Measurements from ENCODE around the gene CEP112. TPM values are rescaled to one million over a fixed set of nuclear protein-coding genes. Genes with fewer than 3 reads are reported as not detected.
A peak's percentile ranks its signal among the peaks of the same experiment; 100 is the strongest.

The CEP112 gene
- total and polyA plus RNA-seq, 2 experiments from 2014 or later = 4.0 to 4.3 TPM

DNA sequence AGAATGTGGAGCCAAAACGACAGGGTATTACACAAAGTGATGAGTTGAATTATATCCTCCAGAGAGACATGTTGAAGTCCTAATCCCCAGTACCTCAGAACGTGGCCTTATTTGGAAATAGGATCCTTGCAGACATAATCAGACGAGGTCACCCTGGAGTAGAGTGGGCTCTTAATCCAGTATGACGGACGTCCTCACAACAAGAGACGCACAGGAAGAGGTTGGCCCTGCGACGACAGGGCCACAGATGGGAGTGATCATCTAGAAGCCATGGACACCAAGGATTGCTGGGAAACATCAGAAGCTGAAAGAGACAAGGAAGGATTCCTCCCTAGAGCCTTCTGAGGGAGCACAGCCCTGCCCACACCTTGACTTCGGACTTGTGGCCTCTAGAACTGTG is 488.0 kb downstream of the CEP112 start (continued):
- no peak for TF ChIP-seq EZH2phosphoT487 (IDR thresholded peaks at IDR 0.05; ENCODE audit: unreplicated experiment)
- TF ChIP-seq STAT1 (IDR thresholded peaks at IDR 0.05; ENCODE audit: unreplicated experiment) = no peak

DNA sequence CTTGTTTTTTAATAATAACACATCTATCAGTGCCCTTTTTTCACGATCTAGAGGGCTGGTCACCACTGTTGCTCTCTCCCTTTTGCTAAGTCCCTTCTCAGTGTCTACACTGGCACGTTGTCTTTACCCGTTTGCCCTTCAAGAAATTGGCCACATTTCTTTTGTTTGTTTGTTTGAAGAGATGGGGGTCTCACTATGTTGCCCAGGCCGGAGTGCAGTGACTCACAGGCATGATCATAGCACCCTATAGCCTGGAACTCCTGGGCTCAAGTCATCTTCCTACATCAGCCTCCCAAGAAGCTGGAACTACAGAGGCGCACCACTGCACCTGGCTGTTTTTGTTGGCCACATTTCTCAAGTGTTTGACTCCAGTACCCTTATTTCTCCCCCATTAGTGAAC is 492.5 kb downstream of the CEP112 start:
- Histone ChIP-seq H3K4me1 (ENCODE audit: insufficient read depth) (peaks cover 42% of the 10 kb centered on the region), H3K4me2 (peak overlapping the region; percentile 48; the same call in 1 of the 2 replicates), H3K79me2 (replicated peaks; ENCODE audit: insufficient read depth) (no peaks in the 10 kb centered on the region), H2AFZ (no peak overlapping the region), H3F3A (replicated peaks; ENCODE audit: low read depth) (no peaks in the 10 kb centered on the region), H3K9me2 (ENCODE audit: insufficient read depth) (peaks cover 3% of the 10 kb centered on the region; the same call in 1 of the 2 replicates), H3K27ac (ENCODE audit: low read depth) (no peak overlapping the region), H3K4me3 (no peak overlapping the region), H4K20me1 (replicated peaks; ENCODE audit: insufficient read depth) (no peaks in the 10 kb centered on the region), H3K36me3 (ENCODE audit: insufficient read depth) (no peaks in the 10 kb centered on the region), H3K27me3 (ENCODE audit: insufficient read depth) (no peaks in the 10 kb centered on the region)
- Mint-ChIP-seq H3K4me3 (no peak overlapping the region), H3K27me3 (ENCODE audit: insufficient read depth, low read depth, poor library complexity) (no peaks in the 10 kb centered on the region), H3K36me3 (ENCODE audit: low read depth) (no peaks in the 10 kb centered on the region), H3K4me1 (peaks cover 42% of the 10 kb centered on the region), H3K9me3 (no peaks in the 10 kb centered on the region; the same call in 2 of the 3 replicates), H3K27ac (no peak overlapping the region)
- TF ChIP-seq, protein P1, sequence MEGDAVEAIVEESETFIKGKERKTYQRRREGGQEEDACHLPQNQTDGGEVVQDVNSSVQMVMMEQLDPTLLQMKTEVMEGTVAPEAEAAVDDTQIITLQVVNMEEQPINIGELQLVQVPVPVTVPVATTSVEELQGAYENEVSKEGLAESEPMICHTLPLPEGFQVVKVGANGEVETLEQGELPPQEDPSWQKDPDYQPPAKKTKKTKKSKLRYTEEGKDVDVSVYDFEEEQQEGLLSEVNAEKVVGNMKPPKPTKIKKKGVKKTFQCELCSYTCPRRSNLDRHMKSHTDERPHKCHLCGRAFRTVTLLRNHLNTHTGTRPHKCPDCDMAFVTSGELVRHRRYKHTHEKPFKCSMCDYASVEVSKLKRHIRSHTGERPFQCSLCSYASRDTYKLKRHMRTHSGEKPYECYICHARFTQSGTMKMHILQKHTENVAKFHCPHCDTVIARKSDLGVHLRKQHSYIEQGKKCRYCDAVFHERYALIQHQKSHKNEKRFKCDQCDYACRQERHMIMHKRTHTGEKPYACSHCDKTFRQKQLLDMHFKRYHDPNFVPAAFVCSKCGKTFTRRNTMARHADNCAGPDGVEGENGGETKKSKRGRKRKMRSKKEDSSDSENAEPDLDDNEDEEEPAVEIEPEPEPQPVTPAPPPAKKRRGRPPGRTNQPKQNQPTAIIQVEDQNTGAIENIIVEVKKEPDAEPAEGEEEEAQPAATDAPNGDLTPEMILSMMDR (conservative IDR thresholded peaks at IDR 0.05; ENCODE audit: low read depth in 2 of 2) = no peak
- TF ChIP-seq EZH2 (IDR thresholded peaks at IDR 0.05; ENCODE audit: low read depth, unreplicated experiment) = no peak
- TF ChIP-seq, protein P2, sequence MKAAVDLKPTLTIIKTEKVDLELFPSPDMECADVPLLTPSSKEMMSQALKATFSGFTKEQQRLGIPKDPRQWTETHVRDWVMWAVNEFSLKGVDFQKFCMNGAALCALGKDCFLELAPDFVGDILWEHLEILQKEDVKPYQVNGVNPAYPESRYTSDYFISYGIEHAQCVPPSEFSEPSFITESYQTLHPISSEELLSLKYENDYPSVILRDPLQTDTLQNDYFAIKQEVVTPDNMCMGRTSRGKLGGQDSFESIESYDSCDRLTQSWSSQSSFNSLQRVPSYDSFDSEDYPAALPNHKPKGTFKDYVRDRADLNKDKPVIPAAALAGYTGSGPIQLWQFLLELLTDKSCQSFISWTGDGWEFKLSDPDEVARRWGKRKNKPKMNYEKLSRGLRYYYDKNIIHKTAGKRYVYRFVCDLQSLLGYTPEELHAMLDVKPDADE (IDR thresholded peaks at IDR 0.05) = no peak
- TF ChIP-seq, protein P3, sequence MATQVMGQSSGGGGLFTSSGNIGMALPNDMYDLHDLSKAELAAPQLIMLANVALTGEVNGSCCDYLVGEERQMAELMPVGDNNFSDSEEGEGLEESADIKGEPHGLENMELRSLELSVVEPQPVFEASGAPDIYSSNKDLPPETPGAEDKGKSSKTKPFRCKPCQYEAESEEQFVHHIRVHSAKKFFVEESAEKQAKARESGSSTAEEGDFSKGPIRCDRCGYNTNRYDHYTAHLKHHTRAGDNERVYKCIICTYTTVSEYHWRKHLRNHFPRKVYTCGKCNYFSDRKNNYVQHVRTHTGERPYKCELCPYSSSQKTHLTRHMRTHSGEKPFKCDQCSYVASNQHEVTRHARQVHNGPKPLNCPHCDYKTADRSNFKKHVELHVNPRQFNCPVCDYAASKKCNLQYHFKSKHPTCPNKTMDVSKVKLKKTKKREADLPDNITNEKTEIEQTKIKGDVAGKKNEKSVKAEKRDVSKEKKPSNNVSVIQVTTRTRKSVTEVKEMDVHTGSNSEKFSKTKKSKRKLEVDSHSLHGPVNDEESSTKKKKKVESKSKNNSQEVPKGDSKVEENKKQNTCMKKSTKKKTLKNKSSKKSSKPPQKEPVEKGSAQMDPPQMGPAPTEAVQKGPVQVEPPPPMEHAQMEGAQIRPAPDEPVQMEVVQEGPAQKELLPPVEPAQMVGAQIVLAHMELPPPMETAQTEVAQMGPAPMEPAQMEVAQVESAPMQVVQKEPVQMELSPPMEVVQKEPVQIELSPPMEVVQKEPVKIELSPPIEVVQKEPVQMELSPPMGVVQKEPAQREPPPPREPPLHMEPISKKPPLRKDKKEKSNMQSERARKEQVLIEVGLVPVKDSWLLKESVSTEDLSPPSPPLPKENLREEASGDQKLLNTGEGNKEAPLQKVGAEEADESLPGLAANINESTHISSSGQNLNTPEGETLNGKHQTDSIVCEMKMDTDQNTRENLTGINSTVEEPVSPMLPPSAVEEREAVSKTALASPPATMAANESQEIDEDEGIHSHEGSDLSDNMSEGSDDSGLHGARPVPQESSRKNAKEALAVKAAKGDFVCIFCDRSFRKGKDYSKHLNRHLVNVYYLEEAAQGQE (IDR thresholded peaks at IDR 0.05; ENCODE audit: unreplicated experiment) = no peak
- TF ChIP-seq, protein P4, sequence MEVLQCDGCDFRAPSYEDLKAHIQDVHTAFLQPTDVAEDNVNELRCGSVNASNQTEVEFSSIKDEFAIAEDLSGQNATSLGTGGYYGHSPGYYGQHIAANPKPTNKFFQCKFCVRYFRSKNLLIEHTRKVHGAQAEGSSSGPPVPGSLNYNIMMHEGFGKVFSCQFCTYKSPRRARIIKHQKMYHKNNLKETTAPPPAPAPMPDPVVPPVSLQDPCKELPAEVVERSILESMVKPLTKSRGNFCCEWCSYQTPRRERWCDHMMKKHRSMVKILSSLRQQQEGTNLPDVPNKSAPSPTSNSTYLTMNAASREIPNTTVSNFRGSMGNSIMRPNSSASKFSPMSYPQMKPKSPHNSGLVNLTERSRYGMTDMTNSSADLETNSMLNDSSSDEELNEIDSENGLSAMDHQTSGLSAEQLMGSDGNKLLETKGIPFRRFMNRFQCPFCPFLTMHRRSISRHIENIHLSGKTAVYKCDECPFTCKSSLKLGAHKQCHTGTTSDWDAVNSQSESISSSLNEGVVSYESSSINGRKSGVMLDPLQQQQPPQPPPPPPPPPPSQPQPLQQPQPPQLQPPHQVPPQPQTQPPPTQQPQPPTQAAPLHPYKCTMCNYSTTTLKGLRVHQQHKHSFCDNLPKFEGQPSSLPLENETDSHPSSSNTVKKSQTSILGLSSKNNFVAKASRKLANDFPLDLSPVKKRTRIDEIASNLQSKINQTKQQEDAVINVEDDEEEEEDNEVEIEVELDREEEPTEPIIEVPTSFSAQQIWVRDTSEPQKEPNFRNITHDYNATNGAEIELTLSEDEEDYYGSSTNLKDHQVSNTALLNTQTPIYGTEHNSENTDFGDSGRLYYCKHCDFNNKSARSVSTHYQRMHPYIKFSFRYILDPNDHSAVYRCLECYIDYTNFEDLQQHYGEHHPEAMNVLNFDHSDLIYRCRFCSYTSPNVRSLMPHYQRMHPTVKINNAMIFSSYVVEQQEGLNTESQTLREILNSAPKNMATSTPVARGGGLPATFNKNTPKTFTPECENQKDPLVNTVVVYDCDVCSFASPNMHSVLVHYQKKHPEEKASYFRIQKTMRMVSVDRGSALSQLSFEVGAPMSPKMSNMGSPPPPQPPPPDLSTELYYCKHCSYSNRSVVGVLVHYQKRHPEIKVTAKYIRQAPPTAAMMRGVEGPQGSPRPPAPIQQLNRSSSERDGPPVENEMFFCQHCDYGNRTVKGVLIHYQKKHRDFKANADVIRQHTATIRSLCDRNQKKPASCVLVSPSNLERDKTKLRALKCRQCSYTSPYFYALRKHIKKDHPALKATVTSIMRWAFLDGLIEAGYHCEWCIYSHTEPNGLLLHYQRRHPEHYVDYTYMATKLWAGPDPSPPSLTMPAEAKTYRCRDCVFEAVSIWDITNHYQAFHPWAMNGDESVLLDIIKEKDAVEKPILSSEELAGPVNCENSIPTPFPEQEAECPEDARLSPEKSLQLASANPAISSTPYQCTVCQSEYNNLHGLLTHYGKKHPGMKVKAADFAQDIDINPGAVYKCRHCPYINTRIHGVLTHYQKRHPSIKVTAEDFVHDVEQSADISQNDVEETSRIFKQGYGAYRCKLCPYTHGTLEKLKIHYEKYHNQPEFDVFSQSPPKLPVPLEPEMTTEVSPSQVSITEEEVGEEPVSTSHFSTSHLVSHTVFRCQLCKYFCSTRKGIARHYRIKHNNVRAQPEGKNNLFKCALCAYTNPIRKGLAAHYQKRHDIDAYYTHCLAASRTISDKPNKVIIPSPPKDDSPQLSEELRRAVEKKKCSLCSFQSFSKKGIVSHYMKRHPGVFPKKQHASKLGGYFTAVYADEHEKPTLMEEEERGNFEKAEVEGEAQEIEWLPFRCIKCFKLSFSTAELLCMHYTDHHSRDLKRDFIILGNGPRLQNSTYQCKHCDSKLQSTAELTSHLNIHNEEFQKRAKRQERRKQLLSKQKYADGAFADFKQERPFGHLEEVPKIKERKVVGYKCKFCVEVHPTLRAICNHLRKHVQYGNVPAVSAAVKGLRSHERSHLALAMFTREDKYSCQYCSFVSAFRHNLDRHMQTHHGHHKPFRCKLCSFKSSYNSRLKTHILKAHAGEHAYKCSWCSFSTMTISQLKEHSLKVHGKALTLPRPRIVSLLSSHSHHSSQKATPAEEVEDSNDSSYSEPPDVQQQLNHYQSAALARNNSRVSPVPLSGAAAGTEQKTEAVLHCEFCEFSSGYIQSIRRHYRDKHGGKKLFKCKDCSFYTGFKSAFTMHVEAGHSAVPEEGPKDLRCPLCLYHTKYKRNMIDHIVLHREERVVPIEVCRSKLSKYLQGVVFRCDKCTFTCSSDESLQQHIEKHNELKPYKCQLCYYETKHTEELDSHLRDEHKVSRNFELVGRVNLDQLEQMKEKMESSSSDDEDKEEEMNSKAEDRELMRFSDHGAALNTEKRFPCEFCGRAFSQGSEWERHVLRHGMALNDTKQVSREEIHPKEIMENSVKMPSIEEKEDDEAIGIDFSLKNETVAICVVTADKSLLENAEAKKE (CRISPR knock-in tag; IDR thresholded peaks at IDR 0.05) = no peak
- TF ChIP-seq STAT1 (IDR thresholded peaks at IDR 0.05; ENCODE audit: unreplicated experiment) = no peak
- TF ChIP-seq ZNF331 (CRISPR knock-in tag; IDR thresholded peaks at IDR 0.05; ENCODE audit: low read depth) = no peak
- no peak for TF ChIP-seq EZH2phosphoT487 (IDR thresholded peaks at IDR 0.05; ENCODE audit: unreplicated experiment)
- no peak for TF ChIP-seq NANOG (IDR thresholded peaks at IDR 0.05; ENCODE audit: borderline replicate concordance)
- TF ChIP-seq POLR2AphosphoS5 (IDR thresholded peaks at IDR 0.05; ENCODE audit: low read depth) = no peak
- DNase-seq (ENCODE audit: low spot score) (no peak), ATAC-seq (no peak)
